A549 (cell line): ENCODE results near the gene MYT1. TPM values are rescaled to one million over a fixed set of nuclear protein-coding genes. Genes with fewer than 3 reads are reported as not detected.

ENCODE experiments used
- ATAC-seq, 2 experiments: fragments of 200-7000 bp in 1 of 2; fragments of >200 bp in 1 of 2; cut with Nextera tagmentation in 1 of 2; cut with Tn5 transposase in 1 of 2; 3 replicates each; pipeline versions ENCODE4 v1.8.0 to v1.9.1; 2018 to 2020; ENCODE audit warnings: mild to moderate bottlenecking in 1 of 2, moderate library complexity in 1 of 2
- CTCF ChIA-PET: fragments of 300-600 bp; sonication (Branson Sonifier 250); formaldehyde crosslinking; extraction: SDS; loops from one replicate; lab custom pipeline; 2021; ENCODE audit warnings: antibody characterized with exemption, inconsistent platforms; lab: Yijun Ruan, JAX
- POLR2A ChIA-PET: fragments of 350-600 bp; formaldehyde crosslinking; extraction: SDS; loops from one replicate; lab custom pipeline; 2021; ENCODE audit warnings: antibody characterized with exemption, inconsistent platforms; lab: Yijun Ruan, JAX
- DNase-seq, 2 experiments: peaks; one replicate each; pipeline versions ENCODE4 v3.0.0 to v3.0.0-alpha.2; 2011 to 2016; ENCODE audit warnings: low read depth in 1 of 2, low spot score in 1 of 2
- FAIRE-seq: peaks from 2 replicates; lab custom pipeline; 2011; peaks lifted over from hg19 to GRCh38; lab: Jason Lieb, UNC
- H3K27ac ChIP-seq, 2 experiments: fragments of >200 bp; sonication (Bioruptor Twin); formaldehyde crosslinking; 3 replicates each; pipeline ENCODE4 v1.5.1; 2016 to 2017
- H3K4me1 ChIP-seq: fragments of >200 bp; sonication (Bioruptor Twin); formaldehyde crosslinking; 3 replicates; pipeline ENCODE4 v1.6.1; 2016
- H3K4me2 ChIP-seq: fragments of >200 bp; sonication (Bioruptor Twin); formaldehyde crosslinking; 3 replicates; pipeline ENCODE4 v1.6.1; 2016
- H3K4me3 ChIP-seq: fragments of >200 bp; sonication (Bioruptor Twin); formaldehyde crosslinking; 3 replicates; pipeline ENCODE4 v1.5.1; 2016
- H3K9me3 ChIP-seq: fragments of >200 bp; sonication (Bioruptor Twin); formaldehyde crosslinking; 3 replicates; pipeline ENCODE4 v1.6.1; 2016
- CBX2 ChIP-seq: fragments of 200-600 bp; sonication (generic); IDR thresholded peaks from 2 replicates; pipeline ENCODE4 v1.6.1; 2016; ENCODE audit warnings: low read depth, mild to moderate bottlenecking, borderline replicate concordance
- CEBPB ChIP-seq, 2 experiments: fragments of >200 bp in 1 of 2; sonication (Bioruptor Twin) in 1 of 2; formaldehyde crosslinking in 1 of 2; IDR thresholded peaks; 2 replicates each; pipeline ENCODE4 v1.6.1; 2012 to 2016
- CHD2 ChIP-seq: fragments of 150-350 bp; IDR thresholded peaks from 2 replicates; pipeline ENCODE4 v1.6.1; 2014; ENCODE audit warnings: low read length; ENCODE audit not compliant: partially characterized antibody
- ESRRA ChIP-seq: fragments of 150-350 bp; IDR thresholded peaks from 2 replicates; pipeline ENCODE4 v1.6.1; 2014; ENCODE audit warnings: mild to moderate bottlenecking, low read length, borderline replicate concordance
- FOSB ChIP-seq: fragments of 250-450 bp; sonication (Bioruptor Pico); IDR thresholded peaks from 2 replicates; pipeline ENCODE4 v1.5.0; 2020; ENCODE audit warnings: mild to moderate bottlenecking, moderate library complexity
- GATA3 ChIP-seq: IDR thresholded peaks from 2 replicates; pipeline ENCODE4 v1.6.1; 2012; ENCODE audit warnings: borderline replicate concordance
- HES2 ChIP-seq: fragments of >200 bp; sonication (Bioruptor Twin); formaldehyde crosslinking; IDR thresholded peaks from 2 replicates; pipeline ENCODE4 v1.6.1; 2016
- HEYL ChIP-seq: fragments of 250-450 bp; sonication (Bioruptor Pico); IDR thresholded peaks from 2 replicates; pipeline ENCODE4 v1.8.0; 2021; ENCODE audit warnings: mild to moderate bottlenecking, moderate library complexity
- HOXA7 ChIP-seq: fragments of 250-450 bp; sonication (Bioruptor Pico); IDR thresholded peaks from 2 replicates; pipeline ENCODE4 v1.5.0; 2020; ENCODE audit warnings: mild to moderate bottlenecking, moderate library complexity
- JUNB ChIP-seq: fragments of >200 bp; sonication (Bioruptor Twin); formaldehyde crosslinking; IDR thresholded peaks from 2 replicates; pipeline ENCODE4 v1.6.1; 2016
- KDM1A ChIP-seq: fragments of 200-600 bp; sonication (generic); IDR thresholded peaks from 2 replicates; pipeline ENCODE4 v1.6.1; 2016; ENCODE audit warnings: low read depth, mild to moderate bottlenecking
- KDM5A ChIP-seq: fragments of 200-600 bp; sonication (generic); IDR thresholded peaks from 2 replicates; pipeline ENCODE4 v1.6.1; 2016; ENCODE audit warnings: antibody characterized with exemption, mild to moderate bottlenecking
- POLR2A ChIP-seq: IDR thresholded peaks from 2 replicates; pipeline ENCODE4 v1.6.1; 2012; ENCODE audit warnings: mild to moderate bottlenecking, low read length
- REST ChIP-seq: fragments of 200-600 bp; sonication (generic); IDR thresholded peaks from 2 replicates; pipeline ENCODE4 v1.6.1; 2016; ENCODE audit warnings: antibody characterized with exemption, mild to moderate bottlenecking, moderate library complexity
- RNF2 ChIP-seq: fragments of 200-600 bp; sonication (generic); IDR thresholded peaks from 2 replicates; pipeline ENCODE4 v1.6.1; 2016; ENCODE audit warnings: low read depth, mild to moderate bottlenecking, antibody characterized with exemption, moderate library complexity, borderline replicate concordance
- SREBF2 ChIP-seq: fragments of 450-650 bp; IDR thresholded peaks from 2 replicates; pipeline ENCODE4 v1.6.1; 2014; ENCODE audit warnings: mild to moderate bottlenecking, moderate library complexity
- USF2 ChIP-seq: fragments of 450-650 bp; IDR thresholded peaks from 2 replicates; pipeline ENCODE4 v1.6.1; 2014; ENCODE audit warnings: antibody characterized with exemption
- WGBS: methylation state at CpG from one replicate; pipeline ENCODE4 v1.1.6; 2017; ENCODE audit errors: missing lambda C conversion rate; 5-methylcytosine and 5-hydroxymethylcytosine counted together
- polyA plus RNA-seq, 4 experiments: library from polyadenylated mRNA; depleted of rRNA in 3 of 4; stranded (reverse); fragments of >200 nt; fragmentation: RNase III in 1 of 4; extraction: RNeasy Plus Mini Kit Qiagen cat#74134 plus additional on column Dnase treatment in 1 of 4; gene quantifications; 2 replicates in 3 of 4; 3 replicates in 1 of 4; pipeline ENCODE4 v1.2.3, GENCODE V29; 2011 to 2017

The MYT1 gene
- polyA plus RNA-seq, 2 of the 4 experiments (the other 2 are of a cell fraction) = 0.21 to 0.22 TPM

- FAIRE-seq (no peak), DNase-seq (no peak), ATAC-seq (0 out of 6 replicates have a peak, but pooled peaks of 1 of the 2 experiments have one; percentile 25)
- Histone ChIP-seq H3K27ac (no peak overlapping the region), H3K4me3 (no peak overlapping the region), H3K4me2 (no peak overlapping the region), H3K4me1 (no peaks in the 10 kb centered on the region), H3K9me3 (peaks cover under 1% of the 10 kb centered on the region; the same call in 2 of the 3 replicates)
- POLR2A ChIA-PET = no interaction called here
- TF ChIP-seq REST (no peak), GATA3 (no peak), ESRRA (no peak), RNF2 (no peak)
- CTCF ChIA-PET = interaction anchor here (0.6 to 4.5 kb wide), 3 partner anchors 19 to 71 kb away, joined by 3 to 29 read pairs (median 4); partner anchors contain the start of gene LKAAEAR1
- WGBS = 75% methylated on average over 17 of the region's 21 CpGs
These were observed 24.8 kb upstream of the MYT1 start for GRCh38 chr20:64139199-64140060.

- Histone ChIP-seq H3K9me3 (peaks cover 9% of the 10 kb centered on the region), H3K27ac (no peak overlapping the region), H3K4me3 (no peak overlapping the region), H3K4me2 (no peak overlapping the region), H3K4me1 (no peaks in the 10 kb centered on the region)
- ChIA-PET CTCF (interaction anchor here (1.0 to 4.5 kb wide), 3 partner anchors 19 to 102 kb away, joined by 3 to 29 read pairs (median 4); partner anchors contain the start of gene LKAAEAR1), POLR2A (no interaction called here)
- DNase-seq (no peak), ATAC-seq (no peak; a peak in 1 of 6 replicates), FAIRE-seq (no peak)
- TF ChIP-seq CEBPB (IDR thresholded peaks at IDR 0.05) (no peak), CHD2 (no peak), JUNB (no peak), POLR2A (no peak), CBX2 (no peak), KDM5A (no peak), HES2 (no peak), FOSB (CRISPR knock-in tag) (no peak), HEYL (CRISPR knock-in tag) (no peak), KDM1A (no peak), HOXA7 (no peak), USF2 (no peak), SREBF2 (no peak)
- WGBS = 53% methylated on average over 13 of the region's 13 CpGs
These were observed 24.0 kb upstream of the MYT1 start for GRCh38 chr20:64140061-64140931.
